ENCODE data around the gene IL15RA.

GRCh38 chr10:6025683-6026255 lies 48.4 kb upstream of the IL15RA start:
- TF ChIP-seq EZH2 (IDR thresholded peaks at IDR 0.05), result no peak
- TF ChIP-seq CTCF (IDR thresholded peaks at IDR 0.05), result no peak

Measured in neural progenitor cell (in vitro differentiated cells).